Panc1 (cell line): ENCODE results near the gene HDGFL1. TPM values are rescaled to one million over a fixed set of nuclear protein-coding genes. Genes with fewer than 3 reads are reported as not detected.

Experiments
- ATAC-seq: fragments of 200-7000 bp; cut with Tn5 transposase; 2 replicates; pipeline ENCODE4 v1.9.1; 2020; ENCODE audit warnings: mild to moderate bottlenecking, moderate library complexity
- BruUV-seq: library from RNA; stranded (reverse); fragments of 400-500 nt; replicated peaks from 2 replicates; lab custom pipeline; 2021; lab: Mats Ljungman, UMichigan
- CTCF ChIA-PET: fragments of 300-600 bp; sonication (Branson Sonifier 250); formaldehyde crosslinking; loops from one replicate; lab custom pipeline; 2022; ENCODE audit warnings: antibody characterized with exemption; lab: Charles Lee
- POLR2A ChIA-PET: fragments of 300-600 bp; sonication (Branson Sonifier 250); formaldehyde crosslinking; loops from one replicate; lab custom pipeline; 2022; ENCODE audit warnings: antibody characterized with exemption; lab: Charles Lee
- DNase-seq: peaks from one replicate; pipeline ENCODE4 v3.0.0-alpha.2; 2010; ENCODE audit warnings: low read depth, low spot score
- H3K27ac ChIP-seq: 2 replicates; pipeline ENCODE4 v1.5.1; 2011; ENCODE audit warnings: mild to moderate bottlenecking, low read length, inconsistent platforms
- H3K27me3 ChIP-seq: fragments of 200-500 bp; sonication (Bioruptor generic); 2 replicates; pipeline ENCODE4 v1.6.0; 2014; ENCODE audit warnings: low read length, inconsistent platforms; ENCODE audit not compliant: control insufficient read depth, insufficient read depth
- H3K36me3 ChIP-seq: fragments of 200-500 bp; sonication (Bioruptor generic); 2 replicates; pipeline ENCODE4 v1.5.1; 2014; ENCODE audit warnings: inconsistent platforms, mild to moderate bottlenecking, low read length, moderate library complexity; ENCODE audit not compliant: control insufficient read depth, insufficient read depth
- H3K4me1 ChIP-seq: 2 replicates; pipeline ENCODE4 v1.5.1; 2011; ENCODE audit warnings: inconsistent platforms, mild to moderate bottlenecking, low read length, moderate library complexity; ENCODE audit not compliant: control insufficient read depth, insufficient read depth
- H3K4me3 ChIP-seq, 2 experiments: 2 replicates each; pipeline ENCODE4 v1.5.1; 2011 to 2012; ENCODE audit warnings: low read depth in 2 of 2, low read length in 2 of 2, mild to moderate bottlenecking in 2 of 2, inconsistent platforms in 1 of 2, moderate library complexity in 1 of 2
- H3K9me3 ChIP-seq: fragments of 200-500 bp; sonication (Bioruptor generic); 2 replicates; pipeline ENCODE4 v1.5.1; 2014; ENCODE audit warnings: low read depth, mild to moderate bottlenecking, inconsistent platforms, low read length, moderate library complexity; ENCODE audit not compliant: control insufficient read depth, insufficient read depth
- CTCF ChIP-seq: fragments of 450-650 bp; IDR thresholded peaks from 2 replicates; pipeline ENCODE4 v1.5.1; 2017; ENCODE audit warnings: mild to moderate bottlenecking
- POLR2AphosphoS5 ChIP-seq: IDR thresholded peaks from 2 replicates; pipeline ENCODE4 v1.6.1; 2012; ENCODE audit warnings: mild to moderate bottlenecking, low read depth, low read length, moderate library complexity
- SIN3A ChIP-seq: IDR thresholded peaks from 2 replicates; pipeline ENCODE4 v1.6.1; 2012; ENCODE audit warnings: low read depth, mild to moderate bottlenecking, low read length, moderate library complexity, borderline replicate concordance; ENCODE audit not compliant: insufficient read depth
- TCF7L2 ChIP-seq: IDR thresholded peaks from 2 replicates; pipeline ENCODE4 v1.6.1; 2011; ENCODE audit warnings: mild to moderate bottlenecking, low read depth, low read length, inconsistent platforms
- in situ Hi-C: cut with HindIII; loops from 2 replicates; pipeline ENCODE4 v1.10.0; 2016; ENCODE audit warnings: low sequenced_read_pairs, low pct_unique_long_range_greater_than_20kb
- intact Hi-C: fragments of 100-400 bp; cut with micrococcal nuclease; formaldehyde crosslinking; loops from one replicate; pipeline ENCODE4 v1.10.0; 2022; ENCODE audit not compliant: unreplicated experiment
- total RNA-seq: library from RNA; stranded (reverse); gene quantifications from one replicate; pipeline ENCODE4 v1.2.1, GENCODE V29; 2021; ENCODE audit not compliant: unreplicated experiment
- TF ChIP-seq, protein P1 (sequence below), 2 experiments: IDR thresholded peaks; 2 replicates each; pipeline ENCODE4 v1.6.1; 2011 to 2012; ENCODE audit warnings: low read depth in 2 of 2, control low read depth in 1 of 2, low read length in 1 of 2, mild to moderate bottlenecking in 1 of 2, moderate library complexity in 1 of 2; ENCODE audit not compliant: insufficient read depth in 1 of 2

HDGFL1 gene
- total RNA-seq, 1 experiment from 2014 or later: not detected

GRCh38 chr6:22598339-22598738, 29.0 kb downstream of the HDGFL1 start:
- no peak overlapping the region for H3K27ac ChIP-seq
- intact Hi-C loops: no loop called here

GRCh38 chr6:22600059-22600458, 30.7 kb downstream of the HDGFL1 start:
- Histone ChIP-seq H3K27me3 (no peaks in the 10 kb centered on the region), H3K27ac (no peak overlapping the region), H3K4me1 (no peaks in the 10 kb centered on the region), H3K36me3 (no peaks in the 10 kb centered on the region), H3K4me3 (no peak overlapping the region), H3K9me3 (no peaks in the 10 kb centered on the region)
- DNase-seq (no peak), ATAC-seq (no peak)
- CTCF ChIA-PET: no interaction called here
- POLR2A ChIA-PET: no interaction called here
- in situ Hi-C loops: no loop called here
- intact Hi-C loops: no loop called here
- TF ChIP-seq CTCF (no peak), TCF7L2 (no peak), SIN3A (no peak), POLR2AphosphoS5 (no peak)
- TF ChIP-seq, protein P1, sequence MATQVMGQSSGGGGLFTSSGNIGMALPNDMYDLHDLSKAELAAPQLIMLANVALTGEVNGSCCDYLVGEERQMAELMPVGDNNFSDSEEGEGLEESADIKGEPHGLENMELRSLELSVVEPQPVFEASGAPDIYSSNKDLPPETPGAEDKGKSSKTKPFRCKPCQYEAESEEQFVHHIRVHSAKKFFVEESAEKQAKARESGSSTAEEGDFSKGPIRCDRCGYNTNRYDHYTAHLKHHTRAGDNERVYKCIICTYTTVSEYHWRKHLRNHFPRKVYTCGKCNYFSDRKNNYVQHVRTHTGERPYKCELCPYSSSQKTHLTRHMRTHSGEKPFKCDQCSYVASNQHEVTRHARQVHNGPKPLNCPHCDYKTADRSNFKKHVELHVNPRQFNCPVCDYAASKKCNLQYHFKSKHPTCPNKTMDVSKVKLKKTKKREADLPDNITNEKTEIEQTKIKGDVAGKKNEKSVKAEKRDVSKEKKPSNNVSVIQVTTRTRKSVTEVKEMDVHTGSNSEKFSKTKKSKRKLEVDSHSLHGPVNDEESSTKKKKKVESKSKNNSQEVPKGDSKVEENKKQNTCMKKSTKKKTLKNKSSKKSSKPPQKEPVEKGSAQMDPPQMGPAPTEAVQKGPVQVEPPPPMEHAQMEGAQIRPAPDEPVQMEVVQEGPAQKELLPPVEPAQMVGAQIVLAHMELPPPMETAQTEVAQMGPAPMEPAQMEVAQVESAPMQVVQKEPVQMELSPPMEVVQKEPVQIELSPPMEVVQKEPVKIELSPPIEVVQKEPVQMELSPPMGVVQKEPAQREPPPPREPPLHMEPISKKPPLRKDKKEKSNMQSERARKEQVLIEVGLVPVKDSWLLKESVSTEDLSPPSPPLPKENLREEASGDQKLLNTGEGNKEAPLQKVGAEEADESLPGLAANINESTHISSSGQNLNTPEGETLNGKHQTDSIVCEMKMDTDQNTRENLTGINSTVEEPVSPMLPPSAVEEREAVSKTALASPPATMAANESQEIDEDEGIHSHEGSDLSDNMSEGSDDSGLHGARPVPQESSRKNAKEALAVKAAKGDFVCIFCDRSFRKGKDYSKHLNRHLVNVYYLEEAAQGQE (IDR thresholded peaks at IDR 0.05; ENCODE audit: insufficient read depth in 1 of 2, low read depth in 2 of 2, low read length in 1 of 2): no peak
- no TSS peak for BruUV-seq

More at GRCh38 chr6:22598339-22598738, 29.0 kb downstream of the HDGFL1 start:
- H3K4me3 ChIP-seq: no peak overlapping the region
- no peaks in the 10 kb centered on the region for H3K36me3 ChIP-seq
- no TSS peak for BruUV-seq
- CTCF ChIA-PET: interaction anchor here (0.5 kb wide), 1 partner anchor 308 kb away, joined by 5 read pairs; no protein-coding TSS in a partner anchor
- no peaks in the 10 kb centered on the region for H3K4me1 ChIP-seq
- in situ Hi-C loops: no loop called here
- ATAC-seq: no peak
- no peaks in the 10 kb centered on the region for H3K27me3 ChIP-seq
- TF ChIP-seq TCF7L2 (no peak), SIN3A (no peak), POLR2AphosphoS5 (no peak), CTCF (no peak)
- TF ChIP-seq, protein P1 (IDR thresholded peaks at IDR 0.05; ENCODE audit: insufficient read depth in 1 of 2, low read depth in 2 of 2, low read length in 1 of 2): no peak
- POLR2A ChIA-PET: no interaction called here
- H3K9me3 ChIP-seq: no peaks in the 10 kb centered on the region
- no peak for DNase-seq
